MM.1S (cell line): ENCODE results near the gene ZFAND2B.

Source experiments
- CTCF ChIP-seq: fragments of 300-600 bp; sonication (generic); IDR thresholded peaks from 2 replicates; pipeline ENCODE4 v1.5.1; 2016; ENCODE audit warnings: antibody characterized with exemption, low read length, mixed read lengths
- EZH2phosphoT487 ChIP-seq: fragments of 300-600 bp; sonication (generic); IDR thresholded peaks from 2 replicates; pipeline ENCODE4 v1.6.1; 2018; ENCODE audit warnings: antibody characterized with exemption, low read length

GRCh38 chr2:219216535-219216915, 9.9 kb downstream of the ZFAND2B start:
- no peak for TF ChIP-seq CTCF
- TF ChIP-seq EZH2phosphoT487: no peak
